Activated B cell treated with CpG ODN at 0.5 μM for 24 hours (primary cell): ENCODE data around the gene TCP1. TPM values are rescaled to one million over a fixed set of nuclear protein-coding genes. Genes with fewer than 3 reads are reported as not detected.
"Not testable (repeated sequence)": the region's sequence is repeated elsewhere in the genome, so short reads cannot be mapped to it uniquely, and the experiment has no call there.

Experiments used
- ATAC-seq: fragments of 200-7000 bp; cut with Tn5 transposase; one replicate; pipeline ENCODE4 v1.10.0; 2021; ENCODE audit warnings: low read depth, mild to moderate bottlenecking, moderate library complexity
- CTCF ChIA-PET: fragments of 350-600 bp; sonication (Branson Sonifier 250); formaldehyde crosslinking; loops from one replicate; lab custom pipeline; 2021; ENCODE audit warnings: antibody characterized with exemption; lab: Charles Lee
- POLR2A ChIA-PET: fragments of 350-600 bp; sonication (Branson Sonifier 250); formaldehyde crosslinking; loops from one replicate; lab custom pipeline; 2021; ENCODE audit warnings: antibody characterized with exemption; lab: Charles Lee
- DNase-seq: peaks from one replicate; pipeline ENCODE4 v3.0.0; 2022
- H3K27ac Mint-ChIP-seq: one replicate; pipeline ENCODE4 v1.8.0; 2020; ENCODE audit warnings: mixed read lengths
- H3K27me3 Mint-ChIP-seq: one replicate; pipeline ENCODE4 v1.8.0; 2021; ENCODE audit warnings: mixed read lengths
- H3K36me3 Mint-ChIP-seq: one replicate; pipeline ENCODE4 v1.8.0; 2021; ENCODE audit warnings: low read depth, mixed read lengths
- H3K4me1 Mint-ChIP-seq: one replicate; pipeline ENCODE4 v1.8.0; 2021; ENCODE audit warnings: mixed read lengths
- H3K4me3 Mint-ChIP-seq: one replicate; pipeline ENCODE4 v1.8.0; 2020; ENCODE audit warnings: mild to moderate bottlenecking, mixed read lengths
- H3K9me3 Mint-ChIP-seq: one replicate; pipeline ENCODE4 v1.8.0; 2020; ENCODE audit warnings: mixed read lengths
- CTCF ChIP-seq: fragments of 200-600 bp; IDR thresholded peaks from one replicate; pipeline ENCODE4 v1.8.0; 2022; ENCODE audit warnings: antibody characterized with exemption, mild to moderate bottlenecking
- intact Hi-C: fragments of 100-400 bp; cut with micrococcal nuclease; formaldehyde crosslinking; loops from one replicate; pipeline ENCODE4 v1.15.1; 2024
- total RNA-seq: library from RNA; stranded (reverse); gene quantifications from 2 replicates; pipeline ENCODE4 v1.2.3, GENCODE V29; 2022

TCP1 gene
- total RNA-seq, 1 donor from 2014 or later = 199 TPM

- no peak overlapping the region for H3K4me3 Mint-ChIP-seq
- H3K27me3 Mint-ChIP-seq = no peaks in the 10 kb centered on the region
- no peaks in the 10 kb centered on the region for H3K9me3 Mint-ChIP-seq
- POLR2A ChIA-PET = interaction anchor here (0.6 kb wide), 1 partner anchor 22 kb away, joined by 3 read pairs; no protein-coding TSS in a partner anchor
- intact Hi-C loops = no loop called here
- TF ChIP-seq CTCF = no peak
- CTCF ChIA-PET = no interaction called here
- peaks cover 11% of the 10 kb centered on the region for H3K4me1 Mint-ChIP-seq
- no peak overlapping the region for H3K27ac Mint-ChIP-seq
- ATAC-seq (no peak), DNase-seq (no peak)
- peaks cover 69% of the 10 kb centered on the region for H3K36me3 Mint-ChIP-seq
These were observed 32.9 kb downstream of the TCP1 start for GRCh38 chr6:159756508-159756907.

DNA sequence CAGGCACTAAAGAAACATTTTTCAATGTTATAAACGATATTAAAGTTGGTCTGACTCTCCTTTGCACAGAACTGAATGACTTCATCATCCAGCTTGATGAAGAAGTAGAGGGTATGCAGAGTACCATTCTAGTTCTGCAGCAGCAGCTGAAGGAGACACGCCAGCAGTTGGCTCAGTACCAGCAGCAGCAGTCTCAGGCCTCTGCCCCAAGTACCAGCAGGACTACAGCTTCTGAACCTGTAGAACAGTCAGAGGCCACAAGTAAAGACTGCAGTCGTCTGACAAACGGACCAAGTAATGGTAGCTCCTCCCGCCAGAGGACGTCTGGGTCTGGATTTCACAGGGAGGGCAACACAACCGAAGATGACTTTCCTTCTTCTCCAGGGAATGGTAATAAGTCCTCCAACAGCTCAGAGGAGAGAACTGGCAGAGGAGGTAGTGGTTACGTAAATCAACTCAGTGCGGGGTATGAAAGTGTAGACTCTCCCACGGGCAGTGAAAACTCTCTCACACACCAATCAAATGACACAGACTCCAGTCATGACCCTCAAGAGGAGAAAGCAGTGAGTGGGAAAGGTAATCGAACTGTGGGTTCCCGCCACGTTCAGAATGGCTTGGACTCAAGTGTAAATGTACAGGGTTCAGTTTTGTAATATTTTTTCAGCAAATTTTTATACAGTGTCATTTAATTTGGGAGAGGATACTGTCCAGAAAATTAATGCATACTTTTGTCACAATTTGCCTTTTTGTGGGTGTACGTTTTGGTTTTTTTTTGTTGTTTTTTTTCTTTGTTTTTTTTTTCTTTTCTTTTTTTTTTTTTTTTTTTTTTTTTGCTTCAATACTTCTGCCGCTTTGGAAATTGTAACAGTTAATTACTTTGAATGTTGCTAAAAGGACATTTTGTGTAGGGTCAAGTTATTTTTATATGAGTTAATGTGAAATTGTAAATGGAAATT, 34.2 kb downstream of the TCP1 start:
- no peak for DNase-seq
- H3K27me3 Mint-ChIP-seq = no peaks in the 10 kb centered on the region
- peaks cover 78% of the 10 kb centered on the region for H3K36me3 Mint-ChIP-seq
- no peaks in the 10 kb centered on the region for H3K9me3 Mint-ChIP-seq
- H3K4me1 Mint-ChIP-seq = no peaks in the 10 kb centered on the region
- ChIA-PET CTCF (no interaction called here), POLR2A (no interaction called here)
- intact Hi-C loops = no loop called here
- no peak for TF ChIP-seq CTCF
- no peak overlapping the region for H3K4me3 Mint-ChIP-seq
- peak overlapping the region; percentile 46 for H3K27ac Mint-ChIP-seq
- ATAC-seq = no peak

DNA sequence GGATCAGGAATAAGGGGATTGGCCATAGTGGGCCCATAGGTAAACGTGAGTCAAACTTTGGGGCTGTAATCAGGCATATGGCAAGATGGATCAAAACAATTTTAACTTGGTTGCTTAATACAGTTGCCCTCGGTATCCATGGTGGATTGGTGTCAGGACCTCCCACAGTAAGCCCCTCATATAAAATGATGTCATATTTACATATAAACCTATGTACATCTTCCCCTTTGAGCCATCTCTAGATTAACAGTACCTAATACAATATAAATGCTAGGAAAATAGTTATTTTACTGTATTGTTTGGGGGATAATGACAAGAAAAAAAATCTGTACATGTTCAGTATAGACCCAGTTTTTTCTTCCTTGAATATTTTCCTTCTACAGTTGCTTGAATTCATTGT, 35.0 kb downstream of the TCP1 start:
- POLR2A ChIA-PET = no interaction called here
- DNase-seq = no peak
- H3K27ac Mint-ChIP-seq = no peak overlapping the region
- no peaks in the 10 kb centered on the region for H3K4me1 Mint-ChIP-seq
- H3K27me3 Mint-ChIP-seq = no peaks in the 10 kb centered on the region
- TF ChIP-seq CTCF = no peak
- ATAC-seq = no peak
- CTCF ChIA-PET = no interaction called here
- peaks cover 81% of the 10 kb centered on the region for H3K36me3 Mint-ChIP-seq
- H3K4me3 Mint-ChIP-seq = no peak overlapping the region
- intact Hi-C loops = no loop called here
- H3K9me3 Mint-ChIP-seq = no peaks in the 10 kb centered on the region

GRCh38 chr6:159753081-159753872, 36.1 kb downstream of the TCP1 start:
- ChIA-PET POLR2A (interaction anchor here (1.2 kb wide), 1 partner anchor 9 kb away, joined by 3 read pairs; the partner anchor contains the start of gene ACAT2), CTCF (no interaction called here)
- H3K9me3 Mint-ChIP-seq = no peaks in the 10 kb centered on the region
- H3K4me1 Mint-ChIP-seq = no peaks in the 10 kb centered on the region
- intact Hi-C loops = no loop called here
- no peaks in the 10 kb centered on the region for H3K27me3 Mint-ChIP-seq
- no peak for TF ChIP-seq CTCF
- no peak overlapping the region for H3K4me3 Mint-ChIP-seq
- H3K27ac Mint-ChIP-seq = no peak overlapping the region
- DNase-seq (no peak), ATAC-seq (no peak)
- H3K36me3 Mint-ChIP-seq = peaks cover 87% of the 10 kb centered on the region

DNA sequence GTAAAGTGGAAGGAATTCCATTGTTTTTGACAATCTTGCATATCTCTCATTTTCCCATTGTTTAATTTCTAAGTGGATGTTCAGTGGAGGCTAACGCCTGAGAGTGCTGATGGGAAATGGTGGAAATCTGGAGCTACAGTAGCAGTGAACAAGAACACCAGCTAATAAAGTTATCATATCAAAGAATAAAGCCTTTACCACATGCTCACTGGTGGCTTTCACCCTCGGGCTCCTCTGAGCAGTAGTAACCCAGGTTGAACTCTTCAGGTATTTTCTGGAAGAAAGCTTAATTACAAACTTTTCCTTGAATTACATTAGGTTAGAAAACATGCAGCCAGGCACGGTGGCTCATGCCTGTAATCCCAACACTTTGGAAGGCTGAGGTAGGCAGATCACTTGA, 38.0 kb downstream of the TCP1 start:
- POLR2A ChIA-PET = no interaction called here
- H3K27me3 Mint-ChIP-seq = no peaks in the 10 kb centered on the region
- intact Hi-C loops = no loop called here
- H3K36me3 Mint-ChIP-seq = peaks cover 85% of the 10 kb centered on the region
- CTCF ChIA-PET = no interaction called here
- H3K27ac Mint-ChIP-seq = no peak overlapping the region
- ATAC-seq (no peak), DNase-seq (no peak)
- no peaks in the 10 kb centered on the region for H3K4me1 Mint-ChIP-seq
- H3K9me3 Mint-ChIP-seq = no peaks in the 10 kb centered on the region
- no peak for TF ChIP-seq CTCF
- no peak overlapping the region for H3K4me3 Mint-ChIP-seq

- H3K27ac Mint-ChIP-seq, ATAC-seq, CTCF ChIA-PET, H3K9me3 Mint-ChIP-seq, DNase-seq, intact Hi-C loops, H3K4me1 Mint-ChIP-seq, H3K4me3 Mint-ChIP-seq, H3K27me3 Mint-ChIP-seq: not testable (repeated sequence)
- POLR2A ChIA-PET = interaction anchor here (1.2 kb wide), 1 partner anchor 19 kb away, joined by 3 read pairs; no protein-coding TSS in a partner anchor
- peaks cover 83% of the 10 kb centered on the region for H3K36me3 Mint-ChIP-seq
These were observed 41.3 kb downstream of the TCP1 start for GRCh38 chr6:159748127-159748526.
